Trophoblast cell (in vitro differentiated cells and primary cell): ENCODE measurements around the gene ABTB2.

Experiments
- DNase-seq, 2 donors: peaks; one replicate each; pipeline ENCODE4 v3.0.0-alpha.2; 2016
- H2AFZ ChIP-seq: 2 replicates; pipeline ENCODE4 v1.6.1; 2013; ENCODE audit warnings: low read length, moderate library complexity, mild to moderate bottlenecking; ENCODE audit not compliant: insufficient read depth, poor library complexity
- H2AK5ac ChIP-seq: 2 replicates; pipeline ENCODE4 v1.6.1; 2013; ENCODE audit warnings: mild to moderate bottlenecking, low read length
- H2BK120ac ChIP-seq: 2 replicates; pipeline ENCODE4 v1.6.1; 2013; ENCODE audit warnings: low read length, mild to moderate bottlenecking, moderate library complexity; ENCODE audit not compliant: insufficient read depth, poor library complexity
- H2BK12ac ChIP-seq: 2 replicates; pipeline ENCODE4 v1.6.1; 2013; ENCODE audit warnings: mild to moderate bottlenecking, low read length, moderate library complexity
- H2BK5ac ChIP-seq: 2 replicates; pipeline ENCODE4 v1.6.1; 2013; ENCODE audit warnings: low read length, low read depth, moderate library complexity, mild to moderate bottlenecking; ENCODE audit not compliant: poor library complexity
- H3K14ac ChIP-seq: 2 replicates; pipeline ENCODE4 v1.6.1; 2013; ENCODE audit warnings: mild to moderate bottlenecking, low read length
- H3K18ac ChIP-seq: 2 replicates; pipeline ENCODE4 v1.6.1; 2013; ENCODE audit warnings: mild to moderate bottlenecking, low read length
- H3K23ac ChIP-seq: 2 replicates; pipeline ENCODE4 v1.6.1; 2013; ENCODE audit warnings: low read length
- H3K27ac ChIP-seq: 2 replicates; pipeline ENCODE4 v1.5.1; 2013; ENCODE audit warnings: low read depth, mild to moderate bottlenecking, inconsistent platforms, low read length, moderate library complexity
- H3K27me3 ChIP-seq: 2 replicates; pipeline ENCODE4 v1.6.1; 2013; ENCODE audit warnings: inconsistent platforms, mild to moderate bottlenecking, low read length, moderate library complexity; ENCODE audit not compliant: insufficient read depth
- H3K36me3 ChIP-seq, 2 experiments: 1 replicate in 1 of 2; 2 replicates in 1 of 2; pipeline ENCODE4 v1.6.1; 2013; ENCODE audit warnings: low read length in 2 of 2, mild to moderate bottlenecking in 2 of 2, moderate library complexity in 1 of 2; ENCODE audit not compliant: insufficient read depth in 2 of 2, control insufficient read depth in 1 of 2
- H3K4ac ChIP-seq: 2 replicates; pipeline ENCODE4 v1.6.1; 2013; ENCODE audit warnings: low read depth, mild to moderate bottlenecking, low read length, moderate library complexity
- H3K4me1 ChIP-seq, 2 experiments: 1 replicate in 1 of 2; 2 replicates in 1 of 2; pipeline ENCODE4 v1.6.1; 2013; ENCODE audit warnings: low read length in 2 of 2, mild to moderate bottlenecking in 2 of 2, moderate library complexity in 1 of 2; ENCODE audit not compliant: insufficient read depth in 2 of 2, control insufficient read depth in 1 of 2
- H3K4me2 ChIP-seq: 2 replicates; pipeline ENCODE4 v1.6.1; 2013; ENCODE audit warnings: inconsistent platforms, mild to moderate bottlenecking, low read length, moderate library complexity
- H3K4me3 ChIP-seq: 2 replicates; pipeline ENCODE4 v1.5.1; 2013; ENCODE audit warnings: mild to moderate bottlenecking, low read depth, low read length, inconsistent platforms
- H3K79me1 ChIP-seq: one replicate; pipeline ENCODE4 v1.6.1; 2013; ENCODE audit warnings: low read length
- H3K79me2 ChIP-seq: 2 replicates; pipeline ENCODE4 v1.6.1; 2013; ENCODE audit warnings: low read length, mild to moderate bottlenecking; ENCODE audit not compliant: control insufficient read depth, insufficient read depth, poor library complexity
- H3K9ac ChIP-seq: 2 replicates; pipeline ENCODE4 v1.6.1; 2013; ENCODE audit warnings: mild to moderate bottlenecking, low read length
- H3K9me3 ChIP-seq: 2 replicates; pipeline ENCODE4 v1.6.1; 2013; ENCODE audit warnings: low read depth, mild to moderate bottlenecking, control low read depth, inconsistent platforms, low read length; ENCODE audit not compliant: insufficient read depth
- H4K12ac ChIP-seq: 2 replicates; pipeline ENCODE4 v1.6.1; 2013; ENCODE audit warnings: low read depth, mild to moderate bottlenecking, low read length, moderate library complexity
- H4K8ac ChIP-seq: 2 replicates; pipeline ENCODE4 v1.6.1; 2013; ENCODE audit warnings: low read depth, mild to moderate bottlenecking, low read length, moderate library complexity
- H4K91ac ChIP-seq: one replicate; pipeline ENCODE4 v1.6.1; 2013; ENCODE audit warnings: low read depth, mild to moderate bottlenecking, low read length, moderate library complexity
- WGBS: extraction: QIAGEN DNeasy Blood & Tissue Kit; methylation state at CpG from one replicate; pipeline ENCODE4 v1.1.7; 2013; ENCODE audit warnings: missing lambda C conversion rate; ENCODE audit not compliant: insufficient read length, insufficient coverage; ENCODE audit errors: extremely low coverage; 5-methylcytosine and 5-hydroxymethylcytosine counted together

Gene ABTB2

DNA sequence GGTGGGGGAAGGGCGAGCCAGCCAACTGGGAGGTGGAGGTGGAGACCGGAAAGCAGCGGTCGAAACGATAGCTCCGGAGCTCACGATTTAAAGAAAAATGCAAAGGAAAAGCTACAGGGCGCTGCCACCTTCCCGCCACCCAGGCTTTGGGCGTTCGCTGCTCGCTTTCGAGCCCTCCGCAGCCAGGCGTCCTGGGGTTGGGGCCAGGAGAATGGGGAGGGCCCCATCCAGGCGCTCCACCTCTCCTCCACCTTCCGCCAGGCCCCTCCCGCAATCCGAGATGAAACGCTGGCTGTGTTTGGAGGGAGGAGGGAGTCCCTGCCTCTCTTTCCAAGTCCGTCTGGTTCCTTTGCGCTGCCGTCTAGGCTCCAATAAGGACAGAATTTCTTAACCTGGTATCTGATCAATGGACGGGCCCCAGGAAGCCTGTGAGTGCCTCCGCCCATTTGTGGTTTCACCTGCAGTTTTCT lies 483 bp upstream of the ABTB2 start:
- H3K18ac ChIP-seq: no peak overlapping the region
- peak; percentile 63 to 76 for DNase-seq
- H3K27me3 ChIP-seq: peaks cover 19% of the 10 kb centered on the region

DNA sequence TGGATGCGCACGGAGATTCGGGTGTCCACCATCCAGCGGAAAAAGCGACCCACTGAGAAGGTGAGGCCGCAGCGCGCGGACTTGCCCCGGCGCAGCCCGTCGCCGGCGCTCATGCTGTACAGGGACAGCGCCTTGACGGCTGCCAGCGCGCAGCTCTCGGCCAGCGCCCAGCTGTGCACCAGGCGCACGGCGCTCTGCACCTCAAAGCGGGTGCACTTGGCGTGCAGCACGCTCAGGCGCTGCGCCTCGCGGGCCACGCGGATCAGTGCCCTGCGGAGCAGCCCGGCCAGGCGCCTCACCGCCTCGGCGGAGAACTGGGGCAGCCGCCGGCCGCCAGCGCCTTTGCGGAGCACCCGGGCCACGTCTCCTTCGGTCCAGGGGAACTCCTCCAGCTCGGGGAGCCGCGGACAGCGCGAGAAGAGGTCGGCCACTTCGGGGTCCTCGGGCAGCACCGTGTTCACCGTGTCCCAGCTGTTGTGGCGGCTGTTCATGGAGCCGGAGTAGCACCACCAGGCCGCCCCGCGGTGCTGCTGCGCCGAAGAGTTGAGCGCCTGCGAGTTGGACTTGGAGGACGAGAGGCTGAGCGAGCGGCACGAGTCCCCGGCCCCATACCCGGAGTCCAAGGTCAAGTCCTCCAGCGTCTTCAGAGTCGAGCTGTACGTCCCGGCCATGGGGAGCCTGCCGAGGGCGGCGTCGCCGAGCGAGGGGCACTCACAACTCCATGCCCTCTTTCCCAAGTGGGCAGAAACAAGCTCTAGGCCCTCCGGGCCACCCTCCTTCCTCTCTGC lies 703 bp downstream of the ABTB2 start:
- Histone ChIP-seq H2AK5ac (no peak overlapping the region), H3K4me1 (peaks cover 18 to 25% of the 10 kb centered on the region in 2 experiments), H3K27ac (no peak overlapping the region), H3K4me2 (peak overlapping the region; percentile 96), H3K9ac (peak overlapping the region; percentile 54), H2BK120ac (no peak overlapping the region), H3K36me3 (no peaks in the 10 kb centered on the region), H3K4me3 (peak overlapping the region; percentile 77), H4K8ac (no peak overlapping the region), H3K79me2 (no peaks in the 10 kb centered on the region), H2BK5ac (no peak overlapping the region), H3K27me3 (peaks cover 19% of the 10 kb centered on the region), H3K9me3 (peaks cover 4% of the 10 kb centered on the region), H2BK12ac (no peak overlapping the region), H4K91ac (no peak overlapping the region), H2AFZ (peak overlapping the region; percentile 43), H3K18ac (peak overlapping the region; percentile 65), H3K4ac (no peak overlapping the region), H3K23ac (no peak overlapping the region), H4K12ac (no peak overlapping the region), H3K14ac (no peak overlapping the region), H3K79me1 (peaks cover 6% of the 10 kb centered on the region)
- peak; percentile 22 to 56 for DNase-seq
- WGBS: no CpG with 5 or more reads among the region's 83 CpGs

More for the DNA sequence above, 483 bp upstream of the ABTB2 start:
- Histone ChIP-seq H2BK120ac (peak overlapping the region; percentile 23), H3K14ac (no peak overlapping the region), H4K12ac (no peak overlapping the region), H3K4me3 (peak overlapping the region; percentile 57), H3K9me3 (peaks cover 4% of the 10 kb centered on the region), H3K4ac (no peak overlapping the region), H2BK12ac (peak overlapping the region; percentile 66), H3K4me1 (peaks cover 18 to 25% of the 10 kb centered on the region in 2 experiments), H4K91ac (no peak overlapping the region), H3K79me2 (no peaks in the 10 kb centered on the region), H3K79me1 (peaks cover 6% of the 10 kb centered on the region), H3K9ac (no peak overlapping the region), H3K27ac (peak overlapping the region; percentile 13), H4K8ac (no peak overlapping the region), H3K23ac (no peak overlapping the region), H3K4me2 (peak overlapping the region; percentile 85), H2BK5ac (no peak overlapping the region), H3K36me3 (no peaks in the 10 kb centered on the region), H2AFZ (peak overlapping the region; percentile 11), H2AK5ac (no peak overlapping the region)
- WGBS: no CpG with 5 or more reads among the region's 25 CpGs

DNA sequence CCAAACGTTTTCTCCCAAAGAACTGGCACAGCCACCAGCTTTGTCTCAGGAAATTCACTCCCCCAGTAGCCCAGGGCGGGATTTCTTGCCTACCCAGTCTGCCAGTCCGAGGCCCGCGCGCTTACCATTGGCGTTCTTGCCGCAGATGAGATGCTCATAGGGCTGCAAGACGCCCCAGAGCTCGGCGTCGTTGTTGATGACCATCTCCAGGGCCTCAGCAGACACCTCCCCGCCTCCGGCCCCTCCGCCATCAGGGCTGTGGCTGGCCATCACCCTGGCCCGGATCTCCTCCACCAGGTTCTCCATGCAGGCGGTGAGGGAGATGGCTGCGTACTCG lies 1.3 kb downstream of the ABTB2 start:
- no peak overlapping the region for H3K27ac ChIP-seq
- H3K36me3 ChIP-seq: no peaks in the 10 kb centered on the region
- H2BK120ac ChIP-seq: no peak overlapping the region
- peak overlapping the region; percentile 20 for H3K18ac ChIP-seq
- H3K23ac ChIP-seq: no peak overlapping the region
- H4K91ac ChIP-seq: no peak overlapping the region
- peaks cover 18 to 25% of the 10 kb centered on the region in 2 experiments for H3K4me1 ChIP-seq
- H3K4ac ChIP-seq: no peak overlapping the region
- WGBS: no CpG with 5 or more reads among the region's 19 CpGs
- H3K4me3 ChIP-seq: peak overlapping the region; percentile 77
- H3K27me3 ChIP-seq: peaks cover 19% of the 10 kb centered on the region
- no peaks in the 10 kb centered on the region for H3K79me2 ChIP-seq
- peak overlapping the region; percentile 54 for H3K9ac ChIP-seq
- H3K79me1 ChIP-seq: peaks cover 6% of the 10 kb centered on the region
- H2AK5ac ChIP-seq: no peak overlapping the region
- peak in 1 of 2 donors; percentile 18 for DNase-seq
- H4K12ac ChIP-seq: no peak overlapping the region
- no peak overlapping the region for H3K14ac ChIP-seq
- peaks cover 4% of the 10 kb centered on the region for H3K9me3 ChIP-seq
- no peak overlapping the region for H2BK5ac ChIP-seq
- no peak overlapping the region for H4K8ac ChIP-seq
- H2AFZ ChIP-seq: peak overlapping the region; percentile 12
- H3K4me2 ChIP-seq: peak overlapping the region; percentile 96
- no peak overlapping the region for H2BK12ac ChIP-seq

DNA sequence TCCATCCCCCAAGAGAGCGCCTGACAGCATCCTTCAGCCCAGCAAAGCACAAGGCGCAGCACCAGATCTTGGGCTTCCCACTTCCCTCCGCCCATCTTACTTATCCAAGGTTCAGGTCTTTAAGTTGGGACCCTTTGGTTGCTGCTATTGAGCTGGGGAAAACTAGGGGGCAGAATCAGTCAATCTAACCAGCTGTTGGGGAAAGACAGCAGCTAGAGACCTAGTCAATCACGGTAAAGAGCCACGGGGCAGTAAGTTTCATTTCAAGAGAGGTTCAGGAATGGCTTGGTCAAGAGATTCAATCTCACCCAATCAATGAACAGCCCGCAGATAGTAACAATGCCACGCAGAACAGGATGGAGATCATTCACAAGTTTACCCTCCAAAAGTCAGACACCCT lies 1.7 kb downstream of the ABTB2 start:
- no CpG with 5 or more reads among the region's 7 CpGs for WGBS
- H3K4me1 ChIP-seq: peaks cover 18 to 27% of the 10 kb centered on the region in 2 experiments
- H4K8ac ChIP-seq: no peak overlapping the region
- H3K14ac ChIP-seq: no peak overlapping the region
- peak overlapping the region; percentile 96 for H3K4me2 ChIP-seq
- no peaks in the 10 kb centered on the region for H3K36me3 ChIP-seq
- H4K12ac ChIP-seq: no peak overlapping the region
- H2BK12ac ChIP-seq: no peak overlapping the region
- peak overlapping the region; percentile 77 for H3K4me3 ChIP-seq
- H4K91ac ChIP-seq: no peak overlapping the region
- peak overlapping the region; percentile 32 for H3K9ac ChIP-seq
- H2BK120ac ChIP-seq: no peak overlapping the region
- no peak overlapping the region for H3K27ac ChIP-seq
- peaks cover 6% of the 10 kb centered on the region for H3K79me1 ChIP-seq
- no peak for DNase-seq
- H3K27me3 ChIP-seq: peaks cover 19% of the 10 kb centered on the region
- H2BK5ac ChIP-seq: no peak overlapping the region
- no peak overlapping the region for H3K23ac ChIP-seq
- no peaks in the 10 kb centered on the region for H3K79me2 ChIP-seq
- no peak overlapping the region for H2AFZ ChIP-seq
- H3K18ac ChIP-seq: no peak overlapping the region
- peaks cover 4% of the 10 kb centered on the region for H3K9me3 ChIP-seq
- H3K4ac ChIP-seq: no peak overlapping the region
- H2AK5ac ChIP-seq: no peak overlapping the region
